Endothelial cell of umbilical vein (primary cell): Measurements from ENCODE around the gene STK38. TPM values are rescaled to one million over a fixed set of nuclear protein-coding genes. Genes with fewer than 3 reads are reported as not detected.

ENCODE experiments used
- BruUV-seq: library from RNA; stranded (reverse); fragments of 400-500 nt; replicated peaks from 2 replicates; lab custom pipeline; 2021; lab: Mats Ljungman, UMichigan
- CTCF ChIA-PET: fragments of 300-600, 350-600 bp; sonication (Branson Sonifier 250); formaldehyde crosslinking; loops from one replicate; lab custom pipeline; 2021; ENCODE audit warnings: antibody characterized with exemption, inconsistent platforms; lab: Charles Lee
- POLR2A ChIA-PET: fragments of 300-600, 350-600 bp; sonication (Branson Sonifier 250); formaldehyde crosslinking; loops from one replicate; lab custom pipeline; 2021; ENCODE audit warnings: antibody characterized with exemption, inconsistent platforms; lab: Charles Lee
- DNase-seq: peaks from one replicate; pipeline ENCODE4 v3.0.0-alpha.2; 2011; ENCODE audit warnings: low read depth, low spot score
- FAIRE-seq: peaks from 2 replicates; lab custom pipeline; 2011; peaks lifted over from hg19 to GRCh38; lab: Jason Lieb, UNC
- H2AFZ ChIP-seq: 2 replicates; pipeline ENCODE4 v1.6.0; 2012; ENCODE audit warnings: low read depth, low read length, control low read depth, inconsistent platforms
- H3K27ac ChIP-seq: 2 replicates; pipeline ENCODE4 v1.5.1; 2011; ENCODE audit warnings: low read depth, mild to moderate bottlenecking, control low read depth, low read length, moderate library complexity; ENCODE audit not compliant: insufficient read depth
- H3K27me3 ChIP-seq, 2 experiments: 2 replicates each; pipeline versions ENCODE4 v1.6.0 to v1.6.1; 2011; ENCODE audit warnings: low read length in 2 of 2, mixed read lengths in 1 of 2; ENCODE audit not compliant: control insufficient read depth in 2 of 2, insufficient read depth in 2 of 2
- H3K36me3 ChIP-seq, 2 experiments: 2 replicates in 1 of 2; 3 replicates in 1 of 2; pipeline ENCODE4 v1.5.1; 2011; ENCODE audit warnings: low read length in 2 of 2, mild to moderate bottlenecking in 1 of 2, moderate library complexity in 1 of 2; ENCODE audit not compliant: control insufficient read depth in 2 of 2, insufficient read depth in 2 of 2; ENCODE audit errors: extremely low read depth in 1 of 2
- H3K4me1 ChIP-seq: 3 replicates; pipeline ENCODE4 v1.5.1; 2011; ENCODE audit warnings: mild to moderate bottlenecking, low read length; ENCODE audit not compliant: control insufficient read depth, insufficient read depth; ENCODE audit errors: extremely low read depth
- H3K4me2 ChIP-seq: 2 replicates; pipeline ENCODE4 v1.6.1; 2011; ENCODE audit warnings: low read length, control low read depth, mixed read lengths; ENCODE audit not compliant: insufficient read depth
- H3K4me3 ChIP-seq, 3 experiments: fragments of 200-600 bp in 1 of 3; sonication (generic), shearing (Covaris generic) in 1 of 3; replicated peaks in 1 of 3; 2 replicates each; pipeline ENCODE4 v1.5.1; 2011 to 2016; ENCODE audit warnings: control low read depth in 3 of 3, low read length in 3 of 3, mild to moderate bottlenecking in 2 of 3, inconsistent platforms in 1 of 3, low read depth in 1 of 3, moderate library complexity in 1 of 3; ENCODE audit not compliant: insufficient read depth in 1 of 3
- H3K79me2 ChIP-seq: 2 replicates; pipeline ENCODE4 v1.6.0; 2012; ENCODE audit warnings: low read length, inconsistent platforms; ENCODE audit not compliant: control insufficient read depth, insufficient read depth
- H3K9ac ChIP-seq: replicated peaks from 2 replicates; pipeline ENCODE3; 2011; ENCODE audit warnings: low read length, control low read depth; ENCODE audit not compliant: insufficient read depth; ENCODE audit errors: extremely low read depth
- H3K9me1 ChIP-seq: replicated peaks from 3 replicates; pipeline ENCODE4 v1.6.0; 2011; ENCODE audit warnings: mild to moderate bottlenecking, low read length; ENCODE audit not compliant: control insufficient read depth, insufficient read depth; ENCODE audit errors: extremely low read depth
- H3K9me3 ChIP-seq: replicated peaks from 2 replicates; pipeline ENCODE4 v1.5.1; 2012; ENCODE audit warnings: low read length, inconsistent platforms; ENCODE audit not compliant: control insufficient read depth, insufficient read depth
- H4K20me1 ChIP-seq: replicated peaks from 2 replicates; pipeline ENCODE3; 2011; ENCODE audit warnings: mild to moderate bottlenecking, low read length; ENCODE audit not compliant: control insufficient read depth, insufficient read depth; ENCODE audit errors: extremely low read depth
- CTCF ChIP-seq, 2 donors: IDR thresholded peaks; 1 replicate in 1 of 2; 2 replicates in 1 of 2; pipeline ENCODE4 v1.5.1; 2011; ENCODE audit warnings: low read length in 2 of 2, mild to moderate bottlenecking in 2 of 2, moderate library complexity in 2 of 2, control low read depth in 1 of 2, inconsistent platforms in 1 of 2, low read depth in 1 of 2; ENCODE audit not compliant: insufficient read depth in 1 of 2; ENCODE audit errors: extremely low read depth in 1 of 2
- EZH2 ChIP-seq: IDR thresholded peaks from 2 replicates; pipeline ENCODE4 v1.6.1; 2012; ENCODE audit warnings: borderline replicate concordance, low read depth, mild to moderate bottlenecking, moderate library complexity, low read length, inconsistent platforms; ENCODE audit not compliant: severe bottlenecking
- FOS ChIP-seq: IDR thresholded peaks from 2 replicates; pipeline ENCODE4 v1.6.1; 2011; ENCODE audit warnings: mild to moderate bottlenecking, low read length, moderate library complexity, borderline replicate concordance; ENCODE audit not compliant: insufficient read depth
- GATA2 ChIP-seq: IDR thresholded peaks from 2 replicates; pipeline ENCODE4 v1.7.0; 2011; ENCODE audit warnings: low read depth, mild to moderate bottlenecking, moderate library complexity, mixed read lengths, low read length; ENCODE audit not compliant: insufficient read length, insufficient read depth
- JUN ChIP-seq: IDR thresholded peaks from 2 replicates; pipeline ENCODE4 v1.6.1; 2011; ENCODE audit warnings: borderline replicate concordance, low read depth; ENCODE audit not compliant: insufficient read length, insufficient read depth
- MYC ChIP-seq: IDR thresholded peaks from one replicate; pipeline ENCODE4 v1.6.1; 2011; ENCODE audit warnings: mild to moderate bottlenecking, low read depth, low read length
- POLR2A ChIP-seq: IDR thresholded peaks from 2 replicates; pipeline ENCODE4 v1.6.1; 2012; ENCODE audit warnings: low read depth, mild to moderate bottlenecking, control low read depth, low read length
- POLR2AphosphoS5 ChIP-seq: IDR thresholded peaks from 2 replicates; pipeline ENCODE4 v1.6.1; 2012; ENCODE audit warnings: low read depth, mild to moderate bottlenecking, control low read depth, low read length, moderate library complexity; ENCODE audit not compliant: insufficient read depth
- dilution Hi-C: fragments of 300-500 bp; cut with MboI; formaldehyde crosslinking; loops from one replicate; pipeline ENCODE4 v1.15.0; 2019; ENCODE audit warnings: low sequenced_read_pairs; ENCODE audit not compliant: extremely low pct_ligation_motif_present
- intact Hi-C: fragments of 100-400 bp; cut with micrococcal nuclease; formaldehyde crosslinking; loops from one replicate; pipeline ENCODE4 v1.10.0; 2022
- polyA plus RNA-seq, 4 experiments: library from polyadenylated mRNA; depleted of rRNA in 3 of 4; stranded (reverse) in 3 of 4; unstranded in 1 of 4; fragments of >200 nt; gene quantifications; 2 replicates each; pipeline versions ENCODE4 v1.2.1 to v1.2.3, GENCODE V29; 2011 to 2012; ENCODE audit warnings: missing spikeins in 1 of 4
- total RNA-seq: library from RNA; stranded (reverse); gene quantifications from 2 replicates; pipeline ENCODE4 v1.2.3, GENCODE V29; 2021
- TF ChIP-seq, protein P1 (sequence below): IDR thresholded peaks from 2 replicates; pipeline ENCODE4 v1.6.1; 2011; ENCODE audit not compliant: insufficient read depth, insufficient read length

The STK38 gene
- total and polyA plus RNA-seq, 2 donors (not counting 3 experiments of a cell fraction or from before 2014, with no cell fraction given), result 10.1 to 30.3 TPM

DNA sequence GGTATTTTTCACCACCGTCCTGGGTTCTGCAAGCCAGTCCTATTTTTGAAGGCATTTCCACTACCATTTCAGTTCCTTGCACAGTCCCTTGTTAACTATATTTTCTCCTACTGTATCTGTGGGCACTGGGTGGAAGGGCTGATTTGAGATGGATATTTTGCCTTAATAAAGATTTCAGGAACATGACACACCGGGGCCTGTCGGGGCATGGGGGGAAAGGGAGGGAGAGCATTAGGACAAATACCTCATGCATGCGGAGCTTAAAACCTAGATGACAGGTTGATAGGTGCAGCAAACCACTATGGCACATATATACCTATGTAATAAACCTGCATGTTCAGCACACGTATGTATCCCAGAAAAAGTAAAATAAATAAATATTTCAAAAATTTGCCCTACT is 22.4 kb downstream of the STK38 start:
- H3K4me1 ChIP-seq, result peaks cover 6% of the 10 kb centered on the region
- H3K4me3 ChIP-seq, result no peak overlapping the region
- ChIA-PET CTCF (no interaction called here), POLR2A (no interaction called here)
- H2AFZ ChIP-seq, result no peak overlapping the region
- H3K27me3 ChIP-seq, result no peaks in the 10 kb centered on the region
- H3K79me2 ChIP-seq, result peaks cover 7% of the 10 kb centered on the region
- no peak overlapping the region for H3K27ac ChIP-seq
- TF ChIP-seq POLR2AphosphoS5 (no peak), POLR2A (no peak), EZH2 (no peak), FOS (no peak), CTCF (IDR thresholded peaks at IDR 0.05; ENCODE audit: extremely low read depth in 1 of 2, insufficient read depth in 1 of 2, low read depth in 1 of 2, low read length in 2 of 2) (no peak), JUN (no peak), MYC (no peak), GATA2 (no peak)
- TF ChIP-seq, protein P1, sequence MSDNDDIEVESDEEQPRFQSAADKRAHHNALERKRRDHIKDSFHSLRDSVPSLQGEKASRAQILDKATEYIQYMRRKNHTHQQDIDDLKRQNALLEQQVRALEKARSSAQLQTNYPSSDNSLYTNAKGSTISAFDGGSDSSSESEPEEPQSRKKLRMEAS, result no peak
- no peaks in the 10 kb centered on the region for H4K20me1 ChIP-seq
- intact Hi-C loops, result no loop called here
- no peak overlapping the region for H3K9ac ChIP-seq
- no peak overlapping the region for H3K4me2 ChIP-seq
- no peaks in the 10 kb centered on the region for H3K9me1 ChIP-seq
- H3K36me3 ChIP-seq, result peaks cover 7 to 11% of the 10 kb centered on the region in 2 experiments
- no peaks in the 10 kb centered on the region for H3K9me3 ChIP-seq
- FAIRE-seq, result no peak
- DNase-seq, result no peak
- dilution Hi-C loops, result no loop called here
- BruUV-seq, result no TSS peak
